SHP77 (cell line): ENCODE results near the gene FHIT.

Experiments used
- DNase-seq, 2 experiments: peaks; one replicate each; lab custom pipeline; 2025; lab: John Stamatoyannopoulos, UW

FHIT gene

GRCh38 chr3:59764171-59764570 is 1487.1 kb downstream of the FHIT start:
- DNase-seq = no peak

- no peak for DNase-seq
Measured at GRCh38 chr3:59762941-59763340, 1488.3 kb downstream of the FHIT start.

- no peak for DNase-seq
Measured at GRCh38 chr3:59759298-59760031, 1491.8 kb downstream of the FHIT start.

GRCh38 chr3:59758672-59759071 is 1492.6 kb downstream of the FHIT start:
- DNase-seq = no peak

GRCh38 chr3:59756934-59757333 is 1494.3 kb downstream of the FHIT start:
- no peak for DNase-seq

GRCh38 chr3:59754456-59755129 is 1496.7 kb downstream of the FHIT start:
- DNase-seq = no peak

GRCh38 chr3:59753808-59754450 is 1497.3 kb downstream of the FHIT start:
- DNase-seq = no peak

GRCh38 chr3:59752925-59753324 is 1498.3 kb downstream of the FHIT start:
- no peak for DNase-seq

- no peak for DNase-seq
Measured at GRCh38 chr3:59751606-59752005, 1499.6 kb downstream of the FHIT start.

GRCh38 chr3:59750391-59750790 is 1500.9 kb downstream of the FHIT start:
- DNase-seq = no peak

- no peak for DNase-seq
Measured at GRCh38 chr3:59749291-59749690, 1502.0 kb downstream of the FHIT start.

GRCh38 chr3:59746585-59746984 is 1504.7 kb downstream of the FHIT start:
- no peak for DNase-seq

GRCh38 chr3:59737241-59737640 is 1514.0 kb downstream of the FHIT start:
- no peak for DNase-seq

GRCh38 chr3:59734061-59734460 is 1517.2 kb downstream of the FHIT start:
- DNase-seq = no peak

- no peak for DNase-seq
Measured at GRCh38 chr3:59733041-59733809, 1518.0 kb downstream of the FHIT start.

GRCh38 chr3:59731943-59732342 is 1519.3 kb downstream of the FHIT start:
- DNase-seq = no peak

GRCh38 chr3:59730591-59730990 is 1520.7 kb downstream of the FHIT start:
- DNase-seq = no peak

- no peak for DNase-seq
Measured at GRCh38 chr3:59728587-59728908, 1522.7 kb downstream of the FHIT start.

GRCh38 chr3:59727902-59728586 is 1523.2 kb downstream of the FHIT start:
- DNase-seq = no peak

GRCh38 chr3:59726279-59726678 is 1525.0 kb downstream of the FHIT start:
- no peak for DNase-seq

- DNase-seq = no peak
Measured at GRCh38 chr3:59717679-59718205, 1533.5 kb downstream of the FHIT start.

- no peak for DNase-seq
Measured at GRCh38 chr3:59714066-59714465, 1537.2 kb downstream of the FHIT start.
